Measurements from ENCODE around the gene PDZRN3. TPM values are rescaled to one million over a fixed set of nuclear protein-coding genes. Genes with fewer than 3 reads are reported as not detected.
A peak's percentile ranks its signal among the peaks of the same experiment; 100 is the strongest.

PDZRN3 gene
- total RNA-seq, 1 donor, result under 0.01 TPM

DNA sequence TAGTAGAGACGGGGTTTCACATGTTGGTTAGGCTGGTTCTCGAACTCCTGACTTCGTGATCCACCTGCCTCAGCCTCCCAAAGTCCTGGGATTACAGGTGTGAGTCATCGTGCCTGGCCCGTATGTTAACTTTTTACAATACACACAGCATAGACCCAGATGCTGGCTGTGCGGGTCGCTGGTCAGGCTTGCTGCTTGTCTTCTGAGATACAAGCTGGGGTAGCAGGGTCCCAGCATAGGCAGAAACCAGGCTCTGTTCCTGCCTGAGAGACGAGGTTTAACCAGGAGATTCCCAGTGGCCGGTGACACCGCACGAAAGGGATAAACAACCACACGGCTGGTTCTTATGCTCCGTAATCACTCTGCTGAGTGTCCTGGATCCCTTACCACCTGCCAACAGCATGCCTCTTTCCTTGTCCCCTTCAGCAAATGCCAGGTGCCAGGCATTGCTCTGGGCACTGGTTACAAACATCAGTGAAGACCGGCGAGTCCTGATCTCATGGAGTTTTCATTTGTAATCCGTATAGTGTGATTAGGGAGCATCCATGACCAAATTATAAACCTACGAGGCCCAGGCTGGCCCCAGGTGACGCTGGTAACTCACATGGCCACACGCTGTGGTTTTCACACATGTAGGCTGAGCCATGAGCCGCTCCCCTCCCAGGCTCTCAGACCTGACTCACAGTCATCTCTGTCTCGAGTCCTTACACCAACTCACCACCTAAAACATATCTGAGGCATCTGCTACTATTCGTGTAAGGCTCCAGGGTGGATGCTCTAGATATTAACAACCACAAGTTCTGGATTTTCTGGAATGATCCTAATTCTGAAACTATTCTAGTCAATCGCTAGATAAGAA lies 125.7 kb downstream of the PDZRN3 start:
- no peak for DNase-seq (ENCODE audit: low read depth in 2 of 3, low spot score in 2 of 3)

GRCh38 chr3:73497646-73498406 lies 126.9 kb downstream of the PDZRN3 start:
- no peak for DNase-seq (ENCODE audit: low read depth in 2 of 3, low spot score in 2 of 3)

DNA sequence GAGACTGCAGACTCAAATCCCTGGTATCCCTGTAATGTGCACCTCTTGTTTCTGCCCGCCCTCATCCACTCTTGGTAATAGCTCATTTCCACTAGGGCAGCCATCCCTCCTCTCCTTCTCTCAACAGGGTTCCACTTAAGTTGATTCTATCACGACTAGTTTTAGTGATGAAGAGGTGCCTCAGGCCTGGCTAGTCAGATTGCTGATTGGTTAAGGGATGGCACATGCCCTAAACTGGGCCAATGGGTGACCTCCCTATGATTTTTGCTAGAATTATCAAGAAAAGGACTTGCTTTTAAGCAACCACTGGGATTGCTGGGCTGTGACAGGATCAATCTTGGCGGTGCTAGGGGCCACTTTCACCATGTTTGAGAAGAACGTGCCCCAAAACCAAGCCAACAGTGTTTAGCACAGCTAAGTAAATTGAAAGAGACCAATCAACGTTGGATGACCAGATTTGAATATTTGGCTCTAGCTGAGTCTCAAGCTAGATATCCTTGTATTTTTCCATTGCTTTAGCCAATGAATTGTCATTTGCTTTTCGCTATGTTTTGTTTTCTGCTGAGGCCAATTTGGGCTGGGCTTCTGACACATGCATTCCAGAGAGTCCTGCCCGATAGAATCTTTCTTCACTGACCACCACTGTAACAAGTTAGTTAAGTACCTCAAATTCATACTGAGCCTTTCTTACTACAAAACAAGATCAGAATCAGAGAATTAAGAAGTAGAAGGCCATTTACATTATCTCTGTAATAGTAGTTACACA lies 131.0 kb downstream of the PDZRN3 start:
- DNase-seq (ENCODE audit: low read depth in 2 of 3, low spot score in 2 of 3), result no peak

GRCh38 chr3:73492186-73492585 lies 132.6 kb downstream of the PDZRN3 start:
- no peak for DNase-seq (ENCODE audit: low read depth in 2 of 3, low spot score in 2 of 3)

GRCh38 chr3:73491287-73491662 lies 133.5 kb downstream of the PDZRN3 start:
- DNase-seq (ENCODE audit: low read depth in 2 of 3, low spot score in 2 of 3), result no peak

- no peak for DNase-seq (ENCODE audit: low read depth in 2 of 3, low spot score in 2 of 3)
Observed at GRCh38 chr3:73490453-73491286, 134.1 kb downstream of the PDZRN3 start.

DNA sequence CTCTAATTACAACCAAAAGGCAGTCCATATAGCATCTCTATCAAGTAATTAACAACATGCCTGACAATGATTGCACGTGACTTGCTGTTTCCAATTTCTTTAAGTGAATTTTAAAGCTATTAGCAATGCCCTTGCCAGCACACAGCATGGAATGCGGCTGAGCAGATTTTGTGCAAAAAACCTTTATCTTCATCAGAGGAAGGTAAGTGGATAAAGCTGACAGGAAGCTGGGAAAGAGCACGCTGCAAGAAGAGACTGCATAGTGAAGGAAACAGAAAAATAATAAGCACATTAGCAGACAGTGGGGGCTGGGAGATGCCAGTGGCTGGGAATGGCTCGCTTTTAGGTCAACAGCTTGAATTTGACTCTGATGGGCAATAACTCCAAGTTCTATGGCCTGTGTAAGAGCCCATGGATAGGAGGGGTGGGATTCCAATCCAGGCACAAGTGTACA lies 138.8 kb downstream of the PDZRN3 start:
- DNase-seq (ENCODE audit: low read depth in 2 of 3, low spot score in 2 of 3), result no peak

DNA sequence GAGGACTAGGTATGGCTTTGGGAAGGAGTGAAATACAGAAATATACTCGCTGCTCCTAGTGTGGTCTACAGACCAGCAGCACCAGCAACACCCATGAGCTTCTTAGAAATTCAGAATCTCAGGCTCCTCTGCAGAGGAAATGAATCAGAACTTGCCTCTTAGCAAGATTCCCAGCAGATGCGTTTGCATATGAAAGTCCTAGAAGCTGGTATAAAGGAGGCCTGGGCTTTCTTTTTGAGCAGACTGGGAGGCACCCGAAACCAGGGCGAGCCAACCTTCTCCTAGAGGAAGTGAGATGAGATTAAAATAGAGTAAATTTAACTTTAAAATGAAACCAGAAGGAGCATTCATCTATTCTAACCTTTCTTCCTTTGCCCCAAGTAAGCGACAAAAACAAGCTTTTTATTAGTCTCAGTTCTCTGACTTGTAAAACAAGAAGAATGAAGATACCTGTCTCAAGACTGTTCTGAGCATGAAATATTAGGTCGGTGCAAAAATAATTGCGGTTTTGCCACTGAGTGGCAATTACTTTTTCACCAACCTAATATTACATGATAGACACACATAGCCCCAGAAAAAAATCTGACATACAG lies 140.0 kb downstream of the PDZRN3 start:
- DNase-seq (ENCODE audit: low read depth in 2 of 3, low spot score in 2 of 3), result no peak

DNA sequence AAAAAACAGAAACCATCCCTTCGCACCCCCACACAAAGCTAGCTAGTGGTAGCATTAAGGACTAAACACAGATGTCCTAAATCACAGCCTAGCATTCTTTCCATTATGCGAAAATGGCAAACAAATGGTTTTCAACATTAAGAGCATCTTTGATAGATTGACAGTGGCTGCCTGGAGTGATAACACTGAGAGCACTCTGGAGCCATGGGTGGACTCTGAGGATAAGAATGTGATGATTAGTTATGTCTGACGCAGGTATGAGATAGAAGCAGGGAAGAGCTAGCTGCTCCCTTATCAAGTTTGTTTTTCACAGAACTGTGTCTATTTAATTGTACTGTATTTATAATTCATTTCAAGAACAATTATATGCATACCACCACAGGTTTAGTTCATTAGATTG lies 142.9 kb downstream of the PDZRN3 start:
- no peak for DNase-seq (ENCODE audit: low read depth in 2 of 3, low spot score in 2 of 3)

DNA sequence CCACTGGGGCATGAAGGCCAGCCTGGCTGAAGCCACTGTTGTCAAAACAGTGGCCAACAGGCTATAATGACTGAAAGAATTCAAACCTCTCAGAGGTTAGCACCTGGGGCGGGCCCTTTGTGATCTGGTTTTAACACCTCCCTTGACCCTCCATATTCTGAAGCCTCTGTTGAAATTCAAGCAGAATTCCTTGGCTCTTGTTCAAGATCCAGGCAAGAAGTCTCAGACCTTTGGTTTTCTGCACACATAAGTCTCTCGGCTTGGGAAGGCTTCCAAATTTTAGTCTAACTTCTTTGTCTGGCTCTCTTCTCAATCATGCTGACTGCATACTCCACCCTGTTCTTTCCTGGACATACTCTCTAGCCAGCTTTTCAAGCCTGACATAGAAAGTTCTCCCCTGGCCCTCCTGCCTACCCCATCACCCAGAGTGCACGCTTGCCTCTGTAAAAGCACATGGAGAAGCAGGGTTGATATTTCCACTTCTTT lies 144.5 kb downstream of the PDZRN3 start:
- DNase-seq (ENCODE audit: low read depth in 2 of 3, low spot score in 2 of 3), result no peak

DNA sequence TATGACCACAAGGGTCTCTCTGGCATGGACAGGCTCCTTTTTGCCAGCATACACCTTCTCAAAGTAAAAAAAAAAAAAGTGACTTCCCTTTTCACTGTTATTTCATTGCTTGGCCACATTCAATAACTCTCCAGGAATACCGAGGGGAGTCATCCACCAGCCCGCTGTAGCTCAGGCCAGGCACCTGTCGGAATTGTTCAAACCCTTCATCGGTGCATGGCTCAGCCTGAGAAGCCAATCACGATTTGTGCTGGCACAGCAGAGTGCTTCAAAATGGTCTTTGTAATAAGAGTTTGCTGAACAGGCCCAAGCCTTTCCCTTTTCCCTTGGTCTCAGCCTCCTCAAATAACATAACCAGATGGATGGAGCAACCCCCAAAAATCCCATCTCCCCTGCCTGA lies 145.4 kb downstream of the PDZRN3 start:
- no peak for DNase-seq (ENCODE audit: low read depth in 2 of 3, low spot score in 2 of 3)

DNA sequence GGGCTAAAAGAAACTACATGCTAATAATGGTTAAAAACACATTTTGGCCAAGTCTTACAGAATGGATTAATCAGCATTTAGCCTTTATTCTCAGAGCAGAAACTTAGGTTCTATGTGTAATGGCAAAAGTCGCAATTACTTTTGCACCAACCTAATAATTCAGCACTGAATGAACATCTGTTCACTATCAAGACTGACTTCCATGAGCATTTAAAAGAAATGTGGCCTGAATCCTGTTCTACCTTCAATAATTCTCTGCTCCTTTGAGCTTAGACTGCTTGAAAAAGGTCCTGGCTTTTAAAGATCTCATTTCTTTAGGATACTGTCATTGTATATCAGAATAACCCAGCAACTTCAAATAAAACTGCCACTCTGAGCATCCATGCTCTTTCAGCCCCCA lies 145.9 kb downstream of the PDZRN3 start:
- no peak for DNase-seq (ENCODE audit: low read depth in 2 of 3, low spot score in 2 of 3)

- DNase-seq (ENCODE audit: low read depth in 2 of 3, low spot score in 2 of 3), result peak in 2 of 3 donors; percentile 20 to 25
Observed at GRCh38 chr3:73475717-73476116, 149.0 kb downstream of the PDZRN3 start.

DNA sequence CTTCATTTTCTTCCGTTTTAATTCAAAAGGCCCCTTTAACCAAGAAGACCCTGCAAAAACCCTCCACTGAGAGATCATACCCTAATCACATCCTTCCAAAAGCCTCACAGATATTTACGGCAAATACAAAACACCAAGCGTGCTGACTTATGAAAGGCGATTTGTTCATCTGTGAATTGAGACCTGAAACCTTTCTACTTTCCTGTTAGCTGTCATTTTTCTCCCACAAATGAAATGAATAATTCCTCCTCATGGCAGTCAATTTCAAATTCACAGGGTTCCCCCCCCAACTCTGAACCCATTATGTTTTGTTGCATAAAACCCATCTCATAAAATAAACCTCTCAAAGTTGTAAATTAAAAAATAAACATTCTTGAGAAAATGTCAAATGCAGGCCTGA lies 149.6 kb downstream of the PDZRN3 start:
- no peak for DNase-seq (ENCODE audit: low read depth in 2 of 3, low spot score in 2 of 3)

DNA sequence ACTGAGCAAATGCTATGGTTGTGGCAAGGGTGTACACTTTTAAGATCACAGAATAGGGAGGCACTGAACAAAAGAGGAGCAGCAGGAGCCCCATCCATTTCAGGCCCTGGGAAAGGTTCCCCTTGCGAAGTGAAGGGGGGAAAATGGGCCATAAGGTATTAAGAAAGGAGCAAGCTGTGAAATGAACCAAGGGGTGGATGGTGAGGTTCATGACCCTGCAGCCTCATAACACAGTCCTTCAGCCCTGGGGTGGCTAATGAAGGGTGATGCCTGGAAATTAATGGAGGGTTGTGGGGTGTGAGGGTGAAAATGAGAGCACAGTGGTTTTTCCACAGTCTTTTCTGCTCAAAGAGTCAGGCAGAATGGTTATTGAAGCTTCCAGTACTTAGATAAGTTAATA lies 150.1 kb downstream of the PDZRN3 start:
- no peak for DNase-seq (ENCODE audit: low read depth in 2 of 3, low spot score in 2 of 3)

GRCh38 chr3:73473898-73474416 lies 150.8 kb downstream of the PDZRN3 start:
- DNase-seq (ENCODE audit: low read depth in 2 of 3, low spot score in 2 of 3), result no peak

- no peak for DNase-seq (ENCODE audit: low read depth in 2 of 3, low spot score in 2 of 3)
Observed at GRCh38 chr3:73473181-73473897, 151.4 kb downstream of the PDZRN3 start.

DNA sequence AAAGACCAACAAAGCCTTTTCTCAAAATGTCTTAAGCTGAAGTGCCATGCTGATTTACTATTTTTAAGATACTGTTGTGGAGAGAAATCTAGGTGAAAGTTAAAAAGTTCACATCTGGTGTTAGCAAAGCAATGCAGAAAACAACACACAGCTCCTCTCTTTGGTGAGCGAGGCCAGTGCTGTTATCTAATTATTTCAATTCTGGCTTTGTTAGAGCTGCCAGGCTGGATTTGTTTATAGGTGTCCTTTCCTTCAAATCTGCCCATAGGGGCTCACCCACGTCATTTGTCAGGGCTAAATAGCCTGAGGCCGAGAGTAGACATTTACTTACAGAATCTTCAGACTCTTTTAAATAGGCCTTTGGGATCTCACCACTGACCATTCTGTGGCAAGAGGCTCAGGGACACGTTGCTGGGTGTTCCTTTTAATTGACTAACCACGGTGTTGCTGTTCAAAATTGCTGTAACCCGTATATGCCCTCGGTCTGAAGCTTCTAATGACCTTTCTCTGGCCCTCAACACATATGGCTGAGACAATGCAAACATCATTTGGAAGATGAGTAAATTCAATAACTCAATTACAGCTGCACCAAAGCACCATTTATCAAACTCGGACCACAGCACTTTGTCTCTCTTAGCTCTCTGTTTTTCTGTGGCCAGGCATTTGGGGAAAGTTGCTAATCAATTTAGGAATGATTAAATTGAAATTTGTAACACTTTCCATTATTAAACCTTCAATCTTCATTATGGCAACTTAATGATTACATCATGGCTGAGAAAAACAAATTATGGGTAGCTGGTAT lies 152.6 kb downstream of the PDZRN3 start:
- DNase-seq (ENCODE audit: low read depth in 2 of 3, low spot score in 2 of 3), result no peak

Data from hematopoietic multipotent progenitor cell (in vitro differentiated cells).